ENCODE results near the gene CNIH4. TPM values are rescaled to one million over a fixed set of nuclear protein-coding genes. Genes with fewer than 3 reads are reported as not detected.
A peak's percentile ranks its signal among the peaks of the same experiment; 100 is the strongest.

CNIH4 gene
- total RNA-seq, 1 experiment from 2014 or later = 77.8 TPM

GRCh38 chr1:224387943-224388342, 31.3 kb downstream of the CNIH4 start:
- H3K27ac Mint-ChIP-seq = peak overlapping the region; percentile 61; the same call in 1 of the 2 replicates
- peaks cover 49% of the 10 kb centered on the region for H3K36me3 Mint-ChIP-seq
- no peaks in the 10 kb centered on the region for H3K27me3 Mint-ChIP-seq (ENCODE audit: low read depth)
- TF ChIP-seq FOXP4 (CRISPR knock-in tag; IDR thresholded peaks at IDR 0.05) (no peak), IRF2 (CRISPR knock-in tag; IDR thresholded peaks at IDR 0.05; ENCODE audit: borderline replicate concordance, low read depth) (no peak), USF2 (CRISPR knock-in tag; IDR thresholded peaks at IDR 0.05) (no peak), PRDM15 (CRISPR knock-in tag; IDR thresholded peaks at IDR 0.05) (no peak), ZBTB21 (CRISPR knock-in tag; IDR thresholded peaks at IDR 0.05; ENCODE audit: borderline replicate concordance) (no peak)
- ATAC-seq (no peak), DNase-seq (ENCODE audit: low spot score) (no peak)
- no peak overlapping the region for H3K4me3 Mint-ChIP-seq
- no peaks in the 10 kb centered on the region for H3K4me1 Mint-ChIP-seq
- POLR2A ChIA-PET = no interaction called here
- CTCF ChIA-PET = interaction anchor here (2.0 kb wide), 1 partner anchor 535 kb away, joined by 6 read pairs; no protein-coding TSS in a partner anchor
- H3K9me3 Mint-ChIP-seq = no peaks in the 10 kb centered on the region

- peaks cover 73% of the 10 kb centered on the region for H3K36me3 Mint-ChIP-seq
- H3K27ac Mint-ChIP-seq = no peak overlapping the region
- H3K9me3 Mint-ChIP-seq = no peaks in the 10 kb centered on the region
- DNase-seq (ENCODE audit: low spot score) = no peak
- H3K4me3 Mint-ChIP-seq = no peak overlapping the region
- TF ChIP-seq MXD4 (CRISPR knock-in tag; IDR thresholded peaks at IDR 0.05; ENCODE audit: borderline replicate concordance) (no peak), ATF2 (CRISPR knock-in tag; IDR thresholded peaks at IDR 0.05; ENCODE audit: borderline replicate concordance, low read depth) (no peak), TP53 (CRISPR knock-in tag; IDR thresholded peaks at IDR 0.05) (no peak), FOXP4 (CRISPR knock-in tag; IDR thresholded peaks at IDR 0.05) (no peak), CDX4 (CRISPR knock-in tag; IDR thresholded peaks at IDR 0.05; ENCODE audit: borderline replicate concordance) (no peak), E2F1 (CRISPR knock-in tag; IDR thresholded peaks at IDR 0.05) (no peak), ATF1 (CRISPR knock-in tag; IDR thresholded peaks at IDR 0.05) (no peak), EMX1 (CRISPR knock-in tag; IDR thresholded peaks at IDR 0.05) (no peak), PRDM15 (CRISPR knock-in tag; IDR thresholded peaks at IDR 0.05) (no peak), FOXK1 (CRISPR knock-in tag; IDR thresholded peaks at IDR 0.05) (no peak), FOXJ3 (CRISPR knock-in tag; IDR thresholded peaks at IDR 0.05; ENCODE audit: borderline replicate concordance) (no peak), ZNF138 (CRISPR knock-in tag; conservative IDR thresholded peaks at IDR 0.05) (no peak), MAX (CRISPR knock-in tag; IDR thresholded peaks at IDR 0.05) (no peak), ZBTB21 (CRISPR knock-in tag; IDR thresholded peaks at IDR 0.05; ENCODE audit: borderline replicate concordance) (no peak), RELA (CRISPR knock-in tag; IDR thresholded peaks at IDR 0.05; ENCODE audit: borderline replicate concordance) (no peak)
- ATAC-seq = no peak
- ChIA-PET CTCF (no interaction called here), POLR2A (interaction anchor here (0.6 kb wide), 1 partner anchor 606 kb away, joined by 3 read pairs; no protein-coding TSS in a partner anchor)
- no peaks in the 10 kb centered on the region for H3K4me1 Mint-ChIP-seq
- no peaks in the 10 kb centered on the region for H3K27me3 Mint-ChIP-seq (ENCODE audit: low read depth)
Observed at GRCh38 chr1:224390517-224390916, 33.8 kb downstream of the CNIH4 start.
